ENCODE measurements around the gene DUSP28. TPM values are rescaled to one million over a fixed set of nuclear protein-coding genes. Genes with fewer than 3 reads are reported as not detected.

DUSP28 gene
- total RNA-seq, 1 experiment from 2014 or later: 10.9 TPM

GRCh38 chr2:240563951-240564560, 3.9 kb downstream of the DUSP28 start:
- no peak overlapping the region for H3K4me3 ChIP-seq
- H3K27ac ChIP-seq: no peak overlapping the region
- peaks cover 18% of the 10 kb centered on the region for H3K36me3 ChIP-seq (ENCODE audit: low read depth)
- H3K4me2 ChIP-seq: peak overlapping the region; percentile 99
- H3K9me2 ChIP-seq (ENCODE audit: insufficient read depth): no peaks in the 10 kb centered on the region
- no peak for TF ChIP-seq CTCF (conservative IDR thresholded peaks at IDR 0.05)
- H3K9me3 ChIP-seq (ENCODE audit: insufficient read depth, low read depth): no peaks in the 10 kb centered on the region
- no TSS peak for BruUV-seq (replicated peaks)
- CTCF ChIA-PET: no interaction called here
- H4K20me1 ChIP-seq (ENCODE audit: insufficient read depth): peaks cover 8% of the 10 kb centered on the region
- DNase-seq: no peak
- no peaks in the 10 kb centered on the region for H3K27me3 ChIP-seq (ENCODE audit: insufficient read depth, low read depth)
- H3K4me1 ChIP-seq (replicated peaks; ENCODE audit: insufficient read depth): peaks cover 67% of the 10 kb centered on the region
- H3F3A ChIP-seq (ENCODE audit: insufficient read depth, low read depth): peaks cover 46% of the 10 kb centered on the region
- intact Hi-C loops (cut with micrococcal nuclease; ENCODE audit: unreplicated experiment): loop anchor here (10.0 kb wide), 2 partner anchors 409 to 499 kb away; no protein-coding TSS in a partner anchor
- H2AFZ ChIP-seq: no peak overlapping the region
- H3K79me2 ChIP-seq (ENCODE audit: low read depth): peaks cover 48% of the 10 kb centered on the region
- POLR2A ChIA-PET (ENCODE audit: unreplicated experiment): interaction anchor here (0.6 kb wide), 2 partner anchors 16 to 186 kb away, joined by 3 read pairs; no protein-coding TSS in a partner anchor

GRCh38 chr2:240564561-240565332, 4.6 kb downstream of the DUSP28 start:
- Histone ChIP-seq H3K9me3 (ENCODE audit: insufficient read depth, low read depth) (no peaks in the 10 kb centered on the region), H3K4me3 (peak overlapping the region; percentile 20; the same call in 1 of the 2 replicates), H3K36me3 (ENCODE audit: low read depth) (peaks cover 13% of the 10 kb centered on the region), H2AFZ (no peak overlapping the region), H4K20me1 (ENCODE audit: insufficient read depth) (peaks cover 7% of the 10 kb centered on the region), H3F3A (ENCODE audit: insufficient read depth, low read depth) (peaks cover 46% of the 10 kb centered on the region), H3K79me2 (ENCODE audit: low read depth) (peaks cover 48% of the 10 kb centered on the region), H3K4me1 (replicated peaks; ENCODE audit: insufficient read depth) (peaks cover 67% of the 10 kb centered on the region), H3K27ac (peak overlapping the region; percentile 100), H3K9me2 (ENCODE audit: insufficient read depth) (no peaks in the 10 kb centered on the region), H3K4me2 (peak overlapping the region; percentile 99), H3K27me3 (ENCODE audit: insufficient read depth, low read depth) (no peaks in the 10 kb centered on the region)
- ChIA-PET CTCF (interaction anchor here (1.5 to 2.8 kb wide), 2 partner anchors 51 to 107 kb away, joined by 5 to 15 read pairs; no protein-coding TSS in a partner anchor), POLR2A (ENCODE audit: unreplicated experiment) (interaction anchor here (0.6 to 2.3 kb wide), 2 partner anchors 22 to 1073 kb away, joined by 3 to 48 read pairs; partner anchors contain the start of genes ATG4B and CAPN10)
- intact Hi-C loops (cut with micrococcal nuclease; ENCODE audit: unreplicated experiment): loop anchor here (5.0 to 10.0 kb wide), 7 partner anchors 52 to 500 kb away; partner anchors contain the start of gene GPC1
- BruUV-seq (replicated peaks): no TSS peak
- no peak for DNase-seq
- no peak; the same call in 1 of the 2 replicates for TF ChIP-seq CTCF (conservative IDR thresholded peaks at IDR 0.05)
- no peak for TF ChIP-seq EZH2 (IDR thresholded peaks at IDR 0.05; ENCODE audit: low read depth)
